GM19239 (cell line): ENCODE results near the gene CSF3R.
A peak's percentile ranks its signal among the peaks of the same experiment; 100 is the strongest.

ENCODE experiments used
- DNase-seq: peaks from one replicate; pipeline ENCODE4 v3.0.0; 2011; ENCODE audit warnings: low spot score; ENCODE audit not compliant: insufficient read length
- FAIRE-seq: peaks from 2 replicates; lab custom pipeline; 2011; peaks lifted over from hg19 to GRCh38; lab: Jason Lieb, UNC

CSF3R gene

DNA sequence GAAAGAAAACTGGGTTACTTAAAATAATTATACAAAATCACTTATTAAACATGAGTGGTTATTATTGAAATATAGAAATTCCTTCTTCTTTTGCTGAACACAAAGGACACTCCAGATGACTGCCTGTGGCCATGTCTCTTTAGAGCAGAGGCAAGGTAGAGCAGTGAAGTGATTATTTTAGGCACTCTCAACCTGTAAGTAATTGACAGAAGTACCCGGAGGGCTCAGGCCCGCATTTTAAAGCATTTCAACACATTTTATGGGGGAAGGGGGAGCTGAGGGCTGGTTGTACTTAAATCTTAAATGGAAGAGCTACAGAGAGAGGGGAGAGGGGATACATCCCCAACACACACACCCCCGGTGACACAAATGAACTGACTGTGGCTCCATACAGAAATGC is 42.7 kb downstream of the CSF3R start:
- no peak for DNase-seq

GRCh38 chr1:36438715-36439114 is 44.0 kb downstream of the CSF3R start:
- FAIRE-seq (no peak), DNase-seq (no peak)

More for the DNA sequence above, 42.7 kb downstream of the CSF3R start:
- FAIRE-seq, result no peak

GRCh38 chr1:36436821-36437220 is 45.9 kb downstream of the CSF3R start:
- DNase-seq (no peak), FAIRE-seq (no peak)

DNA sequence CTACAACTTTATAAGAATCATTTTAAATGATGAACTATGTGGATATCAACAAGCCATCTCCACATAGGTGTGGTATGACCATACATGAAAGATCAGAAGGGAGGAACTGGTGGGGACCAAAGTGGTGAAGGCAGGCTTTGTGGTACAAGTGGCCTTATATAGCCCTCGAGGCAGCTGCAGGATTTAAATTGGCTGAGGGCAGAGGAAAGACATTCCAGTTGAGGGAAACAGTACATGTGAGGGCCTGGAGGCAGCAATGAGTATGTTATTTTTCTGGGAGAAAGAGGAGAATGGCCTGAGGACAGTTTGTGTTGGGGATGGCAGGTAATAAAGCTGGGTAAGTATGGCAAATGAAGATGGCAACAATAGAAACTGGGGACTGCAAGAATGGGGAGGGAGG is 49.6 kb downstream of the CSF3R start:
- no peak for FAIRE-seq
- DNase-seq, result no peak

- no peak for DNase-seq
- peak; percentile 8 for FAIRE-seq
These were observed 50.1 kb downstream of the CSF3R start for GRCh38 chr1:36432616-36433015.

DNA sequence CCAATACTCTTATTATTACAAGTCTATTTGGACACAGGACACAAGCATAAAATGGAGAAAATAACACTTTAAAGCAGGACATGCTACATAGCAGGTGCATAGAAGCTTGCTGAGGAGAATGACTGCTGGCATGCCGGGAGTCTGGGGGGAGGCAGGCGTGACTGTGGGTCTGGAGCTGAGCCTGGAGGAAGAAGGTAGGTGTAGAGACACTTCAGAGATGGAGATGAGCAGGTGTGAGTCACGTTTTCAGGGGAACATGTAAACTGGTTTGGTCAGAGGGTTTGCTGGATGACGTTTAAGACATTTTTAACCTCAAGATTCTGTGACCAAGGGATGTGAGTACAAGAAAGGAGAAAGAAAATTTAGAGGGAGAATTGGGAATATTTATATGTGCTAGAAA is 56.9 kb downstream of the CSF3R start:
- no peak for DNase-seq
- FAIRE-seq, result no peak

DNA sequence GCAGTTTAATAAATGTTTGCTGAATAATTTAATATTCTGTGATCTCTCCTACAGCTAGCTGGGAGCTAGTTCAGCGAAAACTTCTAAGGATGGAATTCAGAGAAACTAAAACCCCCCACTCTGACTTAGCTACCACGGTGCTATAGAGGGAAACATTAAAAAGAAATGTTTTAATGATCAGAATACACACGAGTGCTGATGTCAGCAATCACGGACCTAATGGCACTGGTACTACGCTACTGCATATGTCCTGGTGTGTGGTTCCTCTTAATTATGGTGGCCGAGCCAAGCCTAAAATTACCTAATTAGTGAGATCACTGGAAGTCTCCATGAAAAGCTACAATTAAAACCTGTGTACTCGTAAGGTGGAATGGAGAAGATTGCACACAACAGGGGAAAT is 61.1 kb downstream of the CSF3R start:
- no peak for FAIRE-seq
- DNase-seq, result no peak

- FAIRE-seq, result peak; percentile 95
- peak; percentile 82 for DNase-seq
These were observed 61.8 kb downstream of the CSF3R start for GRCh38 chr1:36420836-36421317.

GRCh38 chr1:36420409-36420808 is 62.3 kb downstream of the CSF3R start:
- no peak for FAIRE-seq
- DNase-seq, result no peak

GRCh38 chr1:36419569-36419968 is 63.1 kb downstream of the CSF3R start:
- FAIRE-seq (no peak), DNase-seq (no peak)

DNA sequence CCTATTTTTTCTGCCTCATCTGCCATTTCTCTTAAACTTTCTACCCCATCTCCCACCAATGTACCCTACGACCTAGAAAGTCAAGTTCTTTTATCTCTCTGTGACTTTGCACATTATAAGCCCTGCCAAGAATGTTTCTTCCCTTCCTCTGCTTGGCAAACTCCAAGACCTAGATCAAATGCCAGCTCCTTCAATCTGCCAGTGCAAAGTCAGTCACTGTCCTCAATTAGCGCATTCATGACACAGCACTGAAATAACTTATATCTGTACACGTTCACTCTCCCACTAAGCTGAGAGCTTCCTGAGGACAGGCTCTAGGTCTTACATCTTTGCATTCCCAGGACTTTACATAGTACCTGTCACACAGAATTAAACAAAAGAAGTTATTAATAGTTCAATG is 63.6 kb downstream of the CSF3R start:
- DNase-seq (no peak), FAIRE-seq (no peak)

GRCh38 chr1:36417931-36418330 is 64.8 kb downstream of the CSF3R start:
- DNase-seq (no peak), FAIRE-seq (no peak)
